Ovary (tissue), 9 donors: ENCODE data around the gene SERPINA9. TPM values are rescaled to one million over a fixed set of nuclear protein-coding genes. Genes with fewer than 3 reads are reported as not detected.
"Not testable (repeated sequence)": the region's sequence is repeated elsewhere in the genome, so short reads cannot be mapped to it uniquely, and the experiment has no call there.

ENCODE experiments used
- DNase-seq, 5 donors: peaks; one replicate each; pipeline ENCODE4 v3.0.0-alpha.2; 2019 to 2020
- H3K27ac ChIP-seq, 2 donors: fragments of 200-600 bp; one replicate each; pipeline versions ENCODE4 v1.5.1 to v1.8.0; 2019 to 2022
- H3K27me3 ChIP-seq: fragments of 200-600 bp; one replicate; pipeline ENCODE4 v1.8.0; 2022
- H3K36me3 ChIP-seq: fragments of 200-600 bp; sonication (generic); one replicate; pipeline ENCODE4 v1.5.1; 2019
- H3K4me1 ChIP-seq: one replicate; pipeline ENCODE4 v1.8.1; 2013; ENCODE audit warnings: mild to moderate bottlenecking, moderate library complexity; ENCODE audit not compliant: insufficient read depth
- H3K4me3 ChIP-seq: fragments of 200-600 bp; sonication (generic); one replicate; pipeline ENCODE4 v1.5.1; 2017
- H3K9me3 ChIP-seq, 2 donors: fragments of 200-600 bp in 1 of 2; sonication (generic) in 1 of 2; one replicate each; pipeline versions ENCODE4 v1.5.1 to v1.8.1; 2013 to 2019; ENCODE audit warnings: mild to moderate bottlenecking in 1 of 2, moderate library complexity in 1 of 2
- EP300 ChIP-seq: sonication (generic); formaldehyde crosslinking; IDR thresholded peaks from one replicate; pipeline ENCODE4 v1.6.1; 2017; ENCODE audit warnings: antibody characterized with exemption
- POLR2A ChIP-seq: fragments of 450-650 bp; IDR thresholded peaks from one replicate; pipeline ENCODE4 v1.6.1; 2017; ENCODE audit warnings: antibody characterized with exemption, mild to moderate bottlenecking, moderate library complexity
- WGBS, 3 donors: extraction: QIAGEN DNeasy Blood & Tissue Kit in 1 of 3; methylation state at CpG; one replicate each; pipeline versions ENCODE4 v1.1.5 to v1.1.7; 2013 to 2017; 5-methylcytosine and 5-hydroxymethylcytosine counted together
- intact Hi-C, 4 donors: fragments of 100-400 bp; cut with DNase I; formaldehyde crosslinking; loops; one replicate each; pipeline versions ENCODE4 v1.11.0 to v1.15.1; 2022 to 2023
- polyA plus RNA-seq, 2 donors: library from polyadenylated mRNA; stranded (reverse); fragments of 200-250 nt in 1 of 2; fragments of 350-450 nt in 1 of 2; fragmentation: Illumina TruSeq in 1 of 2; extraction: RNeasy Lipid Tissue Mini Kit (QIAGEN cat#74804) in 1 of 2; gene quantifications; one replicate each; pipeline ENCODE4 v1.2.3, GENCODE V29; 2013 to 2014
- total RNA-seq, 7 donors: library from RNA; depleted of rRNA in 2 of 7; stranded (reverse); fragments of >200 nt in 2 of 7; fragmentation: NEBNext Ultra II Directional in 3 of 7; extraction: Animal tissue kit (Norgen Biotek cat#: 25700) in 3 of 7; gene quantifications; one replicate each; pipeline versions ENCODE4 v1.1.0 to v1.2.4, GENCODE V29; 2016 to 2023
- TF ChIP-seq, protein P1 (sequence below), 3 donors: fragments of 450-650 bp in 2 of 3; fragments of 200-600 bp in 1 of 3; IDR thresholded peaks; one replicate each; pipeline versions ENCODE4 v1.5.1 to v1.8.0; 2016 to 2022; ENCODE audit warnings: antibody characterized with exemption in 3 of 3, mild to moderate bottlenecking in 1 of 3
- donor health status: DM: no; HTN: no; CAD: no; lungs with moderate emphysema.
- donor health status: DM: no; HTN: no; CAD: no.
- donor health status: Bipolar disorder and iron deficiency.
- donor health status: DM: yes; HTN: yes; CAD: no.
- donor health status: DM: no; HTN: no; CAD: no.
- donor health status: DM: yes; HTN: yes; CAD: no.

The SERPINA9 gene
- total and polyA plus RNA-seq, 9 donors, result not detected

DNA sequence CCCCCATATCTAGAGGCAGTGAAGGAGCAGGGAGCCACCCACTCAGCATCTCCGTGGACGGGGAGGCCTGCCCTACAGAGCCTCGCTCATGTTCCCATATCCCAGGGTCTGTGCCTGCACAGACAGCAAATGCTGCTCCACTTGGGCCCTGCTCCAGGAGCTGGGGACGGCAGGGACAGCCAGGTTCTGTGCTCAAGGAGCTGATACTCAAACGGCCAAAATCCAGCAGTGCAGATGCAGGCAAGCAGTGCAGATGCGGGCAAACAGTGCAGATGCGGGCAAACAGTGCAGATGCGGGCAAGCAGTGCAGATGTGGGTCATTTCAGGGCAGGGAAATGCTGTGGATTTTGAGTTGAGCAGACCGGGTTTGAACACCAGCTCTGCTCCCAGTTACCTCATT, 39.4 kb upstream of the SERPINA9 start:
- intact Hi-C loops, result no loop called here

DNA sequence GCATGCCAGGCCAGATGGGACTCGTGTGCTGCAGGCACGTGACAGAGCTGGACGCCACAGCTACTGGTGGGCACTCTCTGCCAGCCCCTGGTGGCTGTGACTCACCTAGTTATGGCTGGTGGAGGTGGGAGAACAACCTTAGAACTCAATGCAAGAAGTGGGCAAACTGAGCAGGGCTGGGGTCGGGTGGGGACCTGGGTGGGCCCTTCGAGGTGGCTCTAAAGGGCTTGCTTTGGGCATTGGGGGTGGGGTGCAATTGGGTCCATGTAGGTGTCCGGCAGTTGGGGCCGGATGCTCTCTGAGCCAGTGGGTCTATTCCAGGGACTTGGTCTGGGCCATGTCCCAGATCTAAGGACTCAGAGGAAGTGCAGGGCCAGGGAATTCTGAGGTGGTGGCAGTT, 38.4 kb upstream of the SERPINA9 start:
- intact Hi-C loops, result no loop called here
- Histone ChIP-seq H3K36me3 (no peaks in the 10 kb centered on the region), H3K27me3 (no peaks in the 10 kb centered on the region), H3K4me1 (no peaks in the 10 kb centered on the region), H3K27ac (no peak overlapping the region), H3K4me3 (no peak overlapping the region), H3K9me3 (no peaks in the 10 kb centered on the region)
- no peak for DNase-seq
- TF ChIP-seq, protein P1, sequence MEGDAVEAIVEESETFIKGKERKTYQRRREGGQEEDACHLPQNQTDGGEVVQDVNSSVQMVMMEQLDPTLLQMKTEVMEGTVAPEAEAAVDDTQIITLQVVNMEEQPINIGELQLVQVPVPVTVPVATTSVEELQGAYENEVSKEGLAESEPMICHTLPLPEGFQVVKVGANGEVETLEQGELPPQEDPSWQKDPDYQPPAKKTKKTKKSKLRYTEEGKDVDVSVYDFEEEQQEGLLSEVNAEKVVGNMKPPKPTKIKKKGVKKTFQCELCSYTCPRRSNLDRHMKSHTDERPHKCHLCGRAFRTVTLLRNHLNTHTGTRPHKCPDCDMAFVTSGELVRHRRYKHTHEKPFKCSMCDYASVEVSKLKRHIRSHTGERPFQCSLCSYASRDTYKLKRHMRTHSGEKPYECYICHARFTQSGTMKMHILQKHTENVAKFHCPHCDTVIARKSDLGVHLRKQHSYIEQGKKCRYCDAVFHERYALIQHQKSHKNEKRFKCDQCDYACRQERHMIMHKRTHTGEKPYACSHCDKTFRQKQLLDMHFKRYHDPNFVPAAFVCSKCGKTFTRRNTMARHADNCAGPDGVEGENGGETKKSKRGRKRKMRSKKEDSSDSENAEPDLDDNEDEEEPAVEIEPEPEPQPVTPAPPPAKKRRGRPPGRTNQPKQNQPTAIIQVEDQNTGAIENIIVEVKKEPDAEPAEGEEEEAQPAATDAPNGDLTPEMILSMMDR (IDR thresholded peaks at IDR 0.05), result no peak
- TF ChIP-seq POLR2A, result no peak
- TF ChIP-seq EP300, result no peak
- WGBS, 3 donors, result 82 to 88% (median 87%) methylated on average over 7 of the region's 7 CpGs

More for the DNA sequence above, 39.4 kb upstream of the SERPINA9 start:
- Histone ChIP-seq H3K27ac (no peak overlapping the region), H3K9me3 (no peaks in the 10 kb centered on the region), H3K4me3 (no peak overlapping the region), H3K27me3 (no peaks in the 10 kb centered on the region), H3K4me1 (no peaks in the 10 kb centered on the region), H3K36me3 (no peaks in the 10 kb centered on the region)
- DNase-seq, result no peak
- WGBS, 3 donors, result 70 to 73% (median 72%) methylated on average over 9 of the region's 9 CpGs
- TF ChIP-seq POLR2A, result no peak
- TF ChIP-seq EP300, result no peak
- TF ChIP-seq, protein P1 (IDR thresholded peaks at IDR 0.05), result no peak

DNA sequence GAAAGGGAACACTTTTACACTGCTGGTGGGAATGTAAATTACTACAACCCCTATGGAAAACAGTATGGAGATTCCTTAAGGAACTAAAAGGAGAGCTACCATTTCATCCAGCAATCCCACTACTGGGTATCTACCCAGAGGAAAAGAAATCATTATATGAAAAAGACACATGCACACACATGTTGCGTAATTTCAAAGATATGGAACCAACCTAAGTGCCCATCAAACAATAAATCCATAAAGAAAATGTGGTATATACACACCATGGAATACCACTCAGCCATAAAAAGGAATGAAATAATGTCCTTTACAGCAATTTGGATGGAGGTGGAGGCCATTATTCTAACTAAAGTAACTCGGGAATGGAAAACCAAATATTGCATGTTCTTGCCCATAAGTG, 34.5 kb upstream of the SERPINA9 start:
- 71 to 78% (median 74%) methylated on average over 2 of the region's 2 CpGs for WGBS, 3 donors
- H3K4me3 ChIP-seq, H3K27ac ChIP-seq, intact Hi-C loops, H3K9me3 ChIP-seq, H3K36me3 ChIP-seq, DNase-seq, H3K27me3 ChIP-seq, H3K4me1 ChIP-seq: not testable (repeated sequence)

DNA sequence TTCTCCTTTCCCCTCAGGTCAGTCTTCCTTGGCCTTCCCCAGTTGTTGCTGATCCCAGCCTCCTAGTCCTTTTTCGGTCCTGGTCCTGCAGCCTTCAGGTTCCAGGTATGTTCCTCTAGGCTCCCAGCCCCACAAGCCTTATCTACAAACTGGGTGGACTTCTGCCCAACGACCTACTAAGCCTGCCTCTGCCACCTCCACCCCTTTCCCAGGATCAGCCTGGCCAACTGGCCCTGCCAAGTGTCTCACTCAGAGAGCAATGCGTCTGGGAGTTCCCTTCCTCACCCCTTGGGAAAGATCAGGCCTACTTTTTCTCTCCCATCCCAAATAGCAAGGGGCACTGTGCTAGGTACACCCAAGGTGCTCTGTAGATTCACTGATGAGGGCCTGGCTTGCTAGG, 33.4 kb upstream of the SERPINA9 start, which contains the start of gene SERPINA12:
SERPINA12 (minus strand) TSS at position 114 of the 400 bp plus-strand sequence. CDS start 11,072 bp downstream, outside the sequence.
- no peak for DNase-seq
- Histone ChIP-seq H3K4me1 (no peaks in the 10 kb centered on the region), H3K4me3 (no peak within 1 kb of the TSS), H3K9me3 (no peaks in the 10 kb centered on the region), H3K36me3 (no peaks in the 10 kb centered on the region), H3K27ac (no peak within 1 kb of the TSS), H3K27me3 (no peaks in the 10 kb centered on the region)
- 66 to 69% (median 68%) methylated on average over 3 of the region's 3 CpGs for WGBS, 3 donors
- intact Hi-C loops, result no loop called here
- no peak for TF ChIP-seq EP300
- no peak for TF ChIP-seq POLR2A
- TF ChIP-seq, protein P1 (IDR thresholded peaks at IDR 0.05), result no peak

DNA sequence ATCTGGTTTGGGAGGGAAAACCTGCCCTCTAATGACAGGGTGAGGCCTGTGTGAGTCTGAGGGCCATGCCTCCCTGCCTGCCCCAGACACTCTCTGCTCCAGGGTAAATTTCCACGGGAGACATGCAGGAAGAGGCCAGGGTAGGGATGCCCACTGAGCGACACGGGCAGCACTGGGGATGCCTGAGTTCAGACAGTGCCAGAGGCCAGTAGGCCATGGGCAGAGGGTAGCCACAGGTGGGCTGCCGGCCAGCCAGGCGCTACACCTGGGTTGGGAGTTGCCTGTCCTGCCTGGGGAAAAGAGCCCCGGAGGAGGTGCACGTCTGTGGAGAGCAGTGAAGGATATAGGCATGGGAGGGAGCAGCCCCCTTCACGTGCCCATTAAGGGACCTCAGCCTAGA, 29.6 kb upstream of the SERPINA9 start:
- Histone ChIP-seq H3K9me3 (no peaks in the 10 kb centered on the region), H3K27ac (no peak overlapping the region), H3K4me1 (no peaks in the 10 kb centered on the region), H3K4me3 (no peak overlapping the region), H3K27me3 (no peaks in the 10 kb centered on the region), H3K36me3 (no peaks in the 10 kb centered on the region)
- WGBS, 3 donors, result 81 to 86% (median 82%) methylated on average over 8 of the region's 8 CpGs
- no peak for TF ChIP-seq POLR2A
- TF ChIP-seq, protein P1 (IDR thresholded peaks at IDR 0.05), result no peak
- TF ChIP-seq EP300, result no peak
- intact Hi-C loops, result no loop called here
- DNase-seq, result no peak
